8988T (cell line): ENCODE results near the gene XPO5.
"Not testable (repeated sequence)": the region's sequence is repeated elsewhere in the genome, so short reads cannot be mapped to it uniquely, and the experiment has no call there.

Source experiments
- DNase-seq: peaks from one replicate; pipeline ENCODE4 v3.0.0; 2011

XPO5 gene

GRCh38 chr6:43582911-43583310 lies 7.1 kb upstream of the XPO5 start:
- no peak for DNase-seq

- peak; percentile 24 for DNase-seq
Measured at GRCh38 chr6:43579171-43579570, 3.3 kb upstream of the XPO5 start.

GRCh38 chr6:43578748-43579147 lies 2.9 kb upstream of the XPO5 start:
- no peak for DNase-seq

GRCh38 chr6:43575105-43575771 lies 600 bp downstream of the XPO5 start:
- DNase-seq, result peak; percentile 13

DNA sequence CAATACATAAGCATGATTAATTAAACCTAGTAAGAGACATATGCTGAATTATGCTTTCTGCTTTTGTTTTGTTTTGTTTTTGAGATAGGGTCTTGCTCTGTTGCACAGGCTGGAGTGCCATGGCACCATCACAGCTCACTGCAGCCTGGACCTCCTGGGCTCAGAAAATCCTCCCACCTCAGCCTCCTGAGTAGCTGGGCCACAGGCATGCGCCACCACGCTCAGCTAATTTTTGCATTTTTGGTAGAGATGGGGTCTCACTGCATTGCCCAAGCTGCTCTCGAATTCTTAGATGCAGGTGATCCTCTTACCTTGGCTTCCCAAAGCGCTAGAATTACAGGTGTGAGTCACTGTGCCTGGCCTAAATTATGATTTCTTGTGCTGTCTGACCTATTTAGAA lies 3.8 kb downstream of the XPO5 start:
- DNase-seq, result no peak

- DNase-seq, result no peak
Measured at GRCh38 chr6:43570876-43571441, 4.9 kb downstream of the XPO5 start.

- DNase-seq, result no peak
Measured at GRCh38 chr6:43559328-43559727, 16.5 kb downstream of the XPO5 start.

DNA sequence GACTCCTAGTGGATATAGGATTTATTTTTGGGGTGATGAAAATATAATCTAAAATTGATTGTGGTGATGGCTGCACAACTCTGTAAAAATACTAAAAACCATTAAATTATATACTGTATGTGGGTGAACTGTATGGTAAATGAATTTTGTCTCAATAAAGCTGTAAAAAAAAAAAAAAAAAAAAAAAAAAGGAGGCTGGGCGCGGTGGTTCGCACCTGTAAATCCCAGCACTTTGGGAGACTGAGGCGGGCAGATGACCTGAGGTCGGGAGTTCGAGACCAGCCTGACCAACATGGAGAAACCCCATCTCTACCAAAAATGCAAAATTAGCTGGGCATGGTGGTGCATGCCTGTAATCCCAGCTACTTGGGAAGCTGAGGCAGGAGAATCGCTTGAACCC lies 18.2 kb downstream of the XPO5 start:
- not testable (repeated sequence) for DNase-seq

GRCh38 chr6:43547222-43547621 lies 28.6 kb downstream of the XPO5 start:
- no peak for DNase-seq

DNA sequence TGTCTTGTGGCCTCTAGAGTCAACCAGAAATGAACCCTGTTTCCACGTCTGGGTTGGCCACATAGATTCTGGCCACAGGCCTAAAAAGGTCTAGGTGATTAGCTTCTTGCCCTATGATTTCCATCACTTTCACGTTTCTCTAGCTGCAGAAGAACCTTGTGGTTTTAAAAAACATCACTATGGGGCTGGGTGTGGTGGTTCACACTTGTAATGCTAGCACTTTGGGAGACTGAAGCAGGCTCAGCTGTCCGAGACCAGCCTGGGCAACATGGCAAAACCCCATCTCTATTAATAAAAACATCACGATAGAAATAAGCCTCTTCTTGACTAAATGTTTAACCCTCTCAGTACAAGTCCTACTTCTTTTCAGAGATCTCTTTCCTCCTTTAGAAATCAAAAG lies 31.4 kb downstream of the XPO5 start:
- DNase-seq, result no peak

- DNase-seq, result no peak
Measured at GRCh38 chr6:43541774-43542471, 33.9 kb downstream of the XPO5 start.

- DNase-seq, result no peak
Measured at GRCh38 chr6:43540507-43540906, 35.3 kb downstream of the XPO5 start.

DNA sequence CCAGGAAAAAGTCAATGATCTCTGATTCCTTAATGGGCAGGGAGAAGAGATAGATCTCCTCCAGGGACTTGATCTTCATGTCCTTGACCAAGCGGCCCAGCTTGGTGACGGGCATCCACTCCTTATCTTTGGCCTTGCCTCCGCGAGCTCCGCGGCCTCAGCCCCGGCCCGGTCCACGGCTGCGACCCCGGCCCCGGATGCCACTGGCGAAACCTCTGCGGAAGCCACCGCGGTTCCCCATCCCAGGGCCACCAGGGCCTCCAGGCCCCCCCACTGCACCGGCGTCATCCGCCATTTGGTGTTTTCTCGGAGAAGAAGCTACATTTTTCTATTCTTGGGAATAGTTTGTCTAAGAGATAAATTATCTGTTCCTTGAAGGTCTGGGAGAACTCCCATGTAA lies 36.4 kb downstream of the XPO5 start:
- not testable (repeated sequence) for DNase-seq

DNA sequence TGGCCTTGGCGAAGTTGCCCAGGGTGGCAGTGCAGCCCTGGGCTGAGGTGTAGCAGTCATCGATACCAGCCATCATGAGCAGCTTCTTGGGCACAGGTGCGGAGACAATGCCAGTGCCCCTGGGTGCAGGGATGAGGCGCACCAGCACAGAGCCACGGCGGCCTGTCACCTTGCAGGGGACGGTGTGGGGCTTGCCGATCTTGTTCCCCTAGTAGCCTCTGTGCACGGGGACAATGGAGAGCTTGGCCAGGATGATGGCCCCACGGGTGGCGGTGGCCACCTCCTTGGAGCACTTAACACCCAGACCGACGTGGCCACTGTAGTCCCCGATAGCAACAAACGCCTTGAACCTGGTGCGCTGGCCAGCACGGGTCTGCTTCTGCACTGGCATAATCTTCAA lies 36.9 kb downstream of the XPO5 start:
- not testable (repeated sequence) for DNase-seq

GRCh38 chr6:43532201-43532600 lies 43.6 kb downstream of the XPO5 start:
- DNase-seq, result no peak

GRCh38 chr6:43524483-43524961 lies 51.3 kb downstream of the XPO5 start:
- no peak for DNase-seq

GRCh38 chr6:43523284-43523683 lies 52.6 kb downstream of the XPO5 start:
- no peak for DNase-seq

- no peak for DNase-seq
Measured at GRCh38 chr6:43522547-43523261, 53.1 kb downstream of the XPO5 start.

DNA sequence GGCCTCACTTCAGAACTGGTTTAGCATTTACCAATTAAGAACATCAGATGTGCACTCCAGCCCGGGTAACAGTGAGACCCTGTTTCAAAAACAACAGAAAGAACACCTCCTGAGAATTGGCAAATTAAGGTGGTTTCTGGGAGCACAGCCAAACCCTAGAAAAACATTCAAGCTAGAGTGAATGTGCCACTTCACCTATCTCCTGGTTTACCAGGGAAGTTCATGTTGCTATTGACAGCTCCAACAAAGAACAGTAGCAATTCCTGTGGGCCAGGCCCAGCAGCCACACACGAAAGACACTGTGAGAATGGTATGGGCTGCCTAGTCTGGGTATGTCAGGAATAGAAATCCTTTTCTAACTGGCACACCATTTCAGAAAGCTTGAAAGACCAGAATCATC lies 54.0 kb downstream of the XPO5 start:
- DNase-seq, result no peak

GRCh38 chr6:43520097-43520496 lies 55.7 kb downstream of the XPO5 start:
- DNase-seq, result no peak

GRCh38 chr6:43517505-43518357 lies 58.1 kb downstream of the XPO5 start:
- no peak for DNase-seq

- DNase-seq, result peak; percentile 87
Measured at GRCh38 chr6:43516697-43517504, 58.9 kb downstream of the XPO5 start, which contains the start of the genes POLR1C and YIPF3. Gene POLR1C (plus strand): TSS chr6:43517089. CDS start chr6:43517110, 21 bp downstream. Gene YIPF3 (minus strand): TSS chr6:43516926. CDS start chr6:43516807, 119 bp downstream.
